Common myeloid progenitor, CD34-positive (primary cell): ENCODE measurements around the gene SHC4.

Experiments
- CTCF ChIA-PET: fragments of 350-600 bp; sonication (Branson Sonifier 250); formaldehyde crosslinking; loops from one replicate; lab custom pipeline; 2021; ENCODE audit warnings: antibody characterized with exemption; lab: Charles Lee
- POLR2A ChIA-PET: fragments of 350-600 bp; sonication (Branson Sonifier 250); formaldehyde crosslinking; loops from one replicate; lab custom pipeline; 2021; ENCODE audit warnings: antibody characterized with exemption; lab: Charles Lee
- DNase-seq, 3 donors: peaks; one replicate each; pipeline versions ENCODE4 v3.0.0 to v3.0.0-alpha.2; 2013
- H3K27ac ChIP-seq, 2 experiments: 1 replicate in 1 of 2; 2 replicates in 1 of 2; pipeline ENCODE4 v1.7.0; 2013; ENCODE audit warnings: inconsistent platforms in 2 of 2, low read length in 2 of 2, mild to moderate bottlenecking in 2 of 2, low read depth in 1 of 2, moderate library complexity in 1 of 2; ENCODE audit not compliant: severe bottlenecking in 2 of 2, insufficient read depth in 1 of 2, poor library complexity in 1 of 2
- H3K27me3 ChIP-seq, 5 experiments: replicated peaks in 2 of 5; 1 replicate in 3 of 5; 2 replicates in 2 of 5; pipeline versions ENCODE4 v1.6.1 to v1.7.0; 2013; ENCODE audit warnings: low read length in 4 of 5, mild to moderate bottlenecking in 2 of 5, moderate library complexity in 2 of 5, inconsistent platforms in 1 of 5; ENCODE audit not compliant: insufficient read depth in 5 of 5, control insufficient read depth in 4 of 5
- H3K36me3 ChIP-seq, 4 experiments: 1 replicate in 2 of 4; 2 replicates in 2 of 4; pipeline versions ENCODE4 v1.6.1 to v1.7.0; 2013; ENCODE audit warnings: low read length in 3 of 4, control low read depth in 1 of 4, mild to moderate bottlenecking in 1 of 4; ENCODE audit not compliant: control insufficient read depth in 4 of 4, insufficient read depth in 4 of 4
- H3K4me1 ChIP-seq, 4 experiments: 1 replicate in 3 of 4; 2 replicates in 1 of 4; pipeline versions ENCODE4 v1.6.1 to v1.7.1; 2013; ENCODE audit warnings: low read length in 3 of 4, mild to moderate bottlenecking in 3 of 4, control low read depth in 1 of 4, inconsistent platforms in 1 of 4, moderate library complexity in 1 of 4; ENCODE audit not compliant: control insufficient read depth in 4 of 4, insufficient read depth in 4 of 4; ENCODE audit errors: control extremely low read depth in 1 of 4
- H3K4me3 ChIP-seq, 7 experiments: 1 replicate in 4 of 7; 2 replicates in 3 of 7; pipeline versions ENCODE4 v1.5.1 to v1.7.0; 2013; ENCODE audit warnings: mild to moderate bottlenecking in 7 of 7, low read length in 6 of 7, moderate library complexity in 6 of 7, inconsistent platforms in 2 of 7, low read depth in 2 of 7, control low read depth in 1 of 7; ENCODE audit not compliant: insufficient read depth in 4 of 7, control insufficient read depth in 1 of 7; ENCODE audit errors: extremely low read depth in 1 of 7
- H3K9me3 ChIP-seq, 5 experiments: 1 replicate in 4 of 5; 2 replicates in 1 of 5; pipeline versions ENCODE4 v1.6.1 to v1.7.1; 2013; ENCODE audit warnings: low read length in 4 of 5, mild to moderate bottlenecking in 2 of 5, inconsistent platforms in 1 of 5, low read depth in 1 of 5, moderate library complexity in 1 of 5; ENCODE audit not compliant: control insufficient read depth in 4 of 5, insufficient read depth in 2 of 5; ENCODE audit errors: control extremely low read depth in 1 of 5
- WGBS: methylation state at CpG from one replicate; pipeline ENCODE4 v1.1.5; 2013; ENCODE audit not compliant: insufficient coverage; 5-methylcytosine and 5-hydroxymethylcytosine counted together

Gene SHC4

GRCh38 chr15:48987142-48987541, 23.4 kb upstream of the SHC4 start:
- H3K36me3 ChIP-seq = peaks cover 10 to 15% (median 12%) of the 10 kb centered on the region in 4 experiments
- H3K27ac ChIP-seq = no peak overlapping the region
- no peaks in the 10 kb centered on the region for H3K9me3 ChIP-seq
- peaks cover 0 to 4% (median 0%) of the 10 kb centered on the region in 5 experiments for H3K27me3 ChIP-seq
- no peak overlapping the region for H3K4me3 ChIP-seq
- H3K4me1 ChIP-seq = no peaks in the 10 kb centered on the region
- ChIA-PET POLR2A (no interaction called here), CTCF (interaction anchor here (1.4 to 3.8 kb wide), 3 partner anchors 9 to 24 kb away, joined by 3 to 21 read pairs (median 4); partner anchors contain the start of gene SHC4)
- DNase-seq = no peak

GRCh38 chr15:48986240-48986639, 22.5 kb upstream of the SHC4 start:
- H3K9me3 ChIP-seq = no peaks in the 10 kb centered on the region
- no peak for DNase-seq
- ChIA-PET CTCF (interaction anchor here (1.2 to 3.8 kb wide), 3 partner anchors 8 to 14 kb away, joined by 3 to 21 read pairs (median 4); no protein-coding TSS in a partner anchor), POLR2A (no interaction called here)
- peaks cover 0 to 4% (median 0%) of the 10 kb centered on the region in 5 experiments for H3K27me3 ChIP-seq
- peaks cover 3 to 10% (median 7%) of the 10 kb centered on the region in 4 experiments for H3K36me3 ChIP-seq
- H3K4me3 ChIP-seq = no peak overlapping the region
- H3K4me1 ChIP-seq = no peaks in the 10 kb centered on the region
- WGBS = 92% methylated on average over 3 of the region's 5 CpGs
- H3K27ac ChIP-seq = no peak overlapping the region

GRCh38 chr15:48985516-48985915, 21.8 kb upstream of the SHC4 start:
- peaks cover 0 to 4% (median 0%) of the 10 kb centered on the region in 5 experiments for H3K27me3 ChIP-seq
- ChIA-PET POLR2A (no interaction called here), CTCF (interaction anchor here (1.2 to 3.8 kb wide), 2 partner anchors 11 to 13 kb away, joined by 3 to 21 read pairs; no protein-coding TSS in a partner anchor)
- no peaks in the 10 kb centered on the region for H3K4me1 ChIP-seq
- no peak overlapping the region for H3K27ac ChIP-seq
- H3K9me3 ChIP-seq = no peaks in the 10 kb centered on the region
- no peak for DNase-seq
- H3K4me3 ChIP-seq = no peak overlapping the region
- 83% methylated on average over 1 of the region's 3 CpGs for whole genome bisulfite sequencing
- peaks cover 3 to 6% (median 4%) of the 10 kb centered on the region in 4 experiments for H3K36me3 ChIP-seq

- peaks cover 0 to 5% (median 3%) of the 10 kb centered on the region in 4 experiments for H3K36me3 ChIP-seq
- peaks cover 0 to 4% (median 0%) of the 10 kb centered on the region in 5 experiments for H3K27me3 ChIP-seq
- no peaks in the 10 kb centered on the region for H3K9me3 ChIP-seq
- no peak overlapping the region for H3K27ac ChIP-seq
- WGBS = 93% methylated on average over 4 of the region's 4 CpGs
- no peaks in the 10 kb centered on the region for H3K4me1 ChIP-seq
- CTCF ChIA-PET = interaction anchor here (3.8 kb wide), 1 partner anchor 10 kb away, joined by 21 read pairs; no protein-coding TSS in a partner anchor
- POLR2A ChIA-PET = no interaction called here
- H3K4me3 ChIP-seq = no peak overlapping the region
- no peak for DNase-seq
Measured at GRCh38 chr15:48984811-48985352, 21.2 kb upstream of the SHC4 start.

- Histone ChIP-seq H3K4me1 (no peaks in the 10 kb centered on the region), H3K4me3 (no peak overlapping the region), H3K9me3 (no peaks in the 10 kb centered on the region), H3K27me3 (peaks cover 0 to 4% (median 0%) of the 10 kb centered on the region in 5 experiments), H3K27ac (no peak overlapping the region), H3K36me3 (peaks cover 0 to 5% (median 2%) of the 10 kb centered on the region in 4 experiments)
- ChIA-PET CTCF (interaction anchor here (3.8 kb wide), 1 partner anchor 9 kb away, joined by 21 read pairs; no protein-coding TSS in a partner anchor), POLR2A (no interaction called here)
- DNase-seq = no peak
- WGBS = 96% methylated on average over 3 of the region's 7 CpGs
Measured at GRCh38 chr15:48984021-48984710, 20.4 kb upstream of the SHC4 start.

GRCh38 chr15:48983300-48983699, 19.6 kb upstream of the SHC4 start:
- Histone ChIP-seq H3K9me3 (no peaks in the 10 kb centered on the region), H3K4me3 (no peak overlapping the region), H3K27ac (no peak overlapping the region), H3K4me1 (no peaks in the 10 kb centered on the region), H3K27me3 (peaks cover 0 to 4% (median 0%) of the 10 kb centered on the region in 5 experiments), H3K36me3 (peaks cover 0 to 5% (median 2%) of the 10 kb centered on the region in 4 experiments)
- 83% methylated on average over 5 of the region's 5 CpGs for whole genome bisulfite sequencing
- no peak for DNase-seq
- CTCF ChIA-PET = no interaction called here
- POLR2A ChIA-PET = no interaction called here

GRCh38 chr15:48981941-48982340, 18.2 kb upstream of the SHC4 start:
- 82% methylated on average over 2 of the region's 4 CpGs for WGBS
- CTCF ChIA-PET = no interaction called here
- Histone ChIP-seq H3K27me3 (peaks cover 0 to 4% (median 0%) of the 10 kb centered on the region in 5 experiments), H3K36me3 (no peaks in the 10 kb centered on the region), H3K27ac (no peak overlapping the region), H3K4me1 (no peaks in the 10 kb centered on the region), H3K9me3 (no peaks in the 10 kb centered on the region), H3K4me3 (no peak overlapping the region)
- POLR2A ChIA-PET = no interaction called here
- no peak for DNase-seq
